GM13976 (cell line): ENCODE data around the gene DNAJB8.

Experiments
- DNase-seq: peaks from one replicate; pipeline ENCODE4 v3.0.0; 2012; ENCODE audit warnings: low spot score
- in situ Hi-C: fragments of 300-500 bp; cut with MboI; formaldehyde crosslinking; loops from one replicate; pipeline ENCODE4 v1.12.0; 2022; ENCODE audit warnings: low sequenced_read_pairs, mixed read lengths, inconsistent platforms; ENCODE audit not compliant: unreplicated experiment
- TF ChIP-seq, protein P1 (sequence below): IDR thresholded peaks from 2 replicates; pipeline ENCODE4 v1.5.1; 2012; ENCODE audit warnings: borderline replicate concordance, mild to moderate bottlenecking; ENCODE audit not compliant: insufficient read depth; ENCODE audit errors: extremely low read depth, missing control alignments, control extremely low read depth

Gene DNAJB8

DNA sequence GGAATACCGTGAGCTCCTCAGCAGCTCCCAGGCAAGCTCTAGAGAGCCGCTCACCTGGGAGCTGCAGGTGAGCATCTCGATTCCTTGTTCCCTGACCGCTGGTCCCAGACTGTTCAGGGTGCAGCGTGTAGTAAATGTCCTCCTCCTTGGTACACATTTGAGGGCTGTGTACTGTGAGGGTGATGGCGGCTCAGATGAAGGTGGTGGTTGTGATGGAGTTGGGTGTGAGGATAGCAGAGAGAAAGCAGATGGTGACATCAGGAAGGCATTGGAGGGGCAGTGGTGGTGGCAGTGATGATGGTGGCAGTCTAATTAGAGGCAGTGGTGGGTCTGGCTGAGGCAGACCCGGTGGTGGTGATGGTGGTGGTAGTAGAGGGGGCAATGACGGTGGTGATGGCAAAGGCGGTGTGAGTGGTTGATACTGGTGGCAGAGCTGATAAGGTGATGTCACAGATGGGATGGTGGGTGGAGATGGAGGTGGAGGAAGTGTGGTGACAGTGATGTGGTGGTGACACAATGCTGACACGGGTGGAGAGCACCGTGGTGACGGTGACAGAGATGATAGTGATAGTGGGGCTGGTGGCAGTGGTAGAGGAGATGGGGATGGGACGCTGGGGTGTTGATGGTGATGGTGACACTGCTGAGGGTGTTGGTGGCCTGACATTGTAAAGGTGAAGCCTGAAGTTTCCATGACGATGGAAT, at the start of gene DNAJB8:
DNAJB8 (minus strand) TSS at position 51 of the 702 bp plus-strand sequence. CDS start 3,645 bp downstream, outside the sequence.
- TF ChIP-seq, protein P1, sequence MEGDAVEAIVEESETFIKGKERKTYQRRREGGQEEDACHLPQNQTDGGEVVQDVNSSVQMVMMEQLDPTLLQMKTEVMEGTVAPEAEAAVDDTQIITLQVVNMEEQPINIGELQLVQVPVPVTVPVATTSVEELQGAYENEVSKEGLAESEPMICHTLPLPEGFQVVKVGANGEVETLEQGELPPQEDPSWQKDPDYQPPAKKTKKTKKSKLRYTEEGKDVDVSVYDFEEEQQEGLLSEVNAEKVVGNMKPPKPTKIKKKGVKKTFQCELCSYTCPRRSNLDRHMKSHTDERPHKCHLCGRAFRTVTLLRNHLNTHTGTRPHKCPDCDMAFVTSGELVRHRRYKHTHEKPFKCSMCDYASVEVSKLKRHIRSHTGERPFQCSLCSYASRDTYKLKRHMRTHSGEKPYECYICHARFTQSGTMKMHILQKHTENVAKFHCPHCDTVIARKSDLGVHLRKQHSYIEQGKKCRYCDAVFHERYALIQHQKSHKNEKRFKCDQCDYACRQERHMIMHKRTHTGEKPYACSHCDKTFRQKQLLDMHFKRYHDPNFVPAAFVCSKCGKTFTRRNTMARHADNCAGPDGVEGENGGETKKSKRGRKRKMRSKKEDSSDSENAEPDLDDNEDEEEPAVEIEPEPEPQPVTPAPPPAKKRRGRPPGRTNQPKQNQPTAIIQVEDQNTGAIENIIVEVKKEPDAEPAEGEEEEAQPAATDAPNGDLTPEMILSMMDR: no peak
- in situ Hi-C loops: no loop called here
- DNase-seq: no peak

DNA sequence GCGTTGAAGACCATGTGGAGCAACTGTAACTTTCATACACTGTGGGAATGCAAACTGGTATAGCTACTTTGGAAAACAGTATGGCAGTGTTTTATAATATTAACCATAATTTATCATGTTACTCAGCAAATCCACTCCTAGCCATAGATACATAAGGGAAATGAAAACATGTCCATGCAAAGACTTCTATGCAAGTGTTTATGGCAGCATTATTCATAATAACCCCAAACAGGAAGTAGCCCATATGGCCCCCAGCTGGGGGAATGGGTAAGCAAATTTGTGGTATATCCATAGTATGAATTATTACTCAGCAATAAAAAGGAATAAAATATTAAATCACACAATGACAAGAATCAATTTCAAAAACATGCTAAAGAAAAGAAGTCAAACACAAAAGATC, 49.3 kb upstream of the DNAJB8 start:
- TF ChIP-seq, protein P1: no peak
- in situ Hi-C loops: no loop called here
- DNase-seq: no peak

DNA sequence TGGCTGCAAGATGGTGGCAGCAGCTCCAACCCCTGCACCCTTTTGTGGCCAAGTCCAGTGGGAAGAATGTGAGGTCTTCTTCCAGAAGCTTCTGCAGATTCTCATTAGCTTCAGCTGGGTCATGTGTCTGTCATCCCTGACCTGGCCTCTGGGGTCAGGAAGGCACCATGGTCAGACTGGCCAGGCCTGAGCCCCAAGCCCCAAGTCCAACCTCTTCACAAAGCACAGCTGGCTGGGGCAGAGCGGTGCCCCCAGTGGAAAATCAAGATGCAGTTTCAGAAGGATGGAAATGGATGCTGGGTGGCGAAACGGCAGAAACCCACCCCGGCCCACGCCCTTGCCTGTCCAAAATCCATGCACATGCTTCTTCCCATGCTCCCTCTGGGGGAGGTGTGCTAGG, 42.2 kb upstream of the DNAJB8 start:
- TF ChIP-seq, protein P1: no peak
- in situ Hi-C loops: no loop called here
- no peak for DNase-seq

DNA sequence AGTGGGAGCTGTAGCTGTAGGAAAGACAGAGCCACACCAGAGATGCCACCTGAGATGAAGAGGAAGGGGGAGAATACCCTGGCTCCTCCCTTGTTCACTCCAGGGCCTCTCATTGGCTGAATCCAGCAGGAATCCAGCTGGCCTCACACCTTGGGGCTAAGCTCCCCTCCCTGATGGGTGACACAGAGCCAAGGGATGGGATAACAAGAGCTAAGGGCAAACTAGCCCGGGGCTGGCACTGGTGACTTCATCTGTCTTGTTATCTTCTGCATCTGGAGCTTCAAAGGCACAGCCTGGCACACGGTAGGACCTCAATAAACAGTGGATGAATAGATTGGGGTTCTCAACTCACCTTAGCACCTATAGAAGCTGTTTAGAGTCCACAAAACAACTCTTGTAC, 40.1 kb upstream of the DNAJB8 start:
- DNase-seq: no peak
- TF ChIP-seq, protein P1: no peak
- in situ Hi-C loops: no loop called here

DNA sequence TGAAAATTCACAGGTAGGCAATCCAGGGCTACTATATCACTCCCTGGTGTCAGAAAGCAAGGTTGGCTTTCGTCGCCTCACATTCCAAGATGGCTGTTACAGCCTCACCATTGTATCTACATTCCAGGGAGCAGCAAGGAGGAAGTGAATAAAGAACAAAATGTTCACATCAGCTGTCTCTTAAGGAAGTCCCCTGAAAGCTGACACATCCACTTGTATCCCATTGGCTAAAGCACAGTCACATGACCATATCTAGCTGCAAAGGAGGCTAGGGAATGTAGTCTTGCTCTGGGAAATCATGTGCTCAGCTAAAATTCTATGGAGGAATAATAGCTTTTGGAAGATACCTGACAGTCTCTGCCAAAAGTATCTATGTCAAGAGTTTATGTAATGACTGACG, 39.1 kb upstream of the DNAJB8 start:
- TF ChIP-seq, protein P1: no peak
- in situ Hi-C loops: no loop called here
- no peak for DNase-seq

DNA sequence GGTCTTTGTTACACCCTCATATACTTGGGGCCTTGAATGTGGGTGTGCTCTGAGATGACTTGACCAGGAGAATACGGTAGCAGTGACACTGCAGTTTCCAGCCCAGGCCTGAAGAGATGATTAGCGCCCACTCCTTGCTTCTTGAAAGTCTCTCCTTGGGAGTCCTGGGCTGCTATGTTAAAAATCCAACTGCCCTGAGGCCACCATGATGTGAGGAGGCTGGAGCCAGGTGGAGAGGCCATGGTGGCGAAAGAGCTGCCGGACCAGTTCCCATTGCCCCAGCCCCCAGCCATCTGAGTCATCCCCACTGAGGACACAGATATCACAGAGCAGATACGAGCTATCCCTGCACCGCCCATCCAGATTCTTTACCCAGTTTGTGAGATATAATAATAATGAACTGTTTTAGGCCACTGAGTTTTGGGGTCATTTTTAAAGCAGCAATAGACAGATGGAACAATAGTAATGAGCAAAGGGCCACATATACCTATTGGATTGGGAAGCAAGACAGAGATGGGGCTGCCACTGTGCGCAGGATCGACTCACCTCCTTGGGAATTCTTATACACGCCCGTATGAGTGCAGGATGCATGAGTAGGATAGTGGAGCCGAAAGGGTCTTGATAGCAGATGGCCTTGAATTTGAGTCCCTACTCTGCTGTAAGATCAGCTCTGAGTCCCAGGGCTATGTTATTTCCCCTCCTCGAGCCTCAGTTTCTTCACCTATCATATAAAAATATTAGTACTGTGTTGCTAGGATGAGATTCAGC, 38.5 kb upstream of the DNAJB8 start:
- TF ChIP-seq, protein P1: no peak
- in situ Hi-C loops: no loop called here
- DNase-seq: no peak
